ACC112 (cell line): ENCODE measurements around the gene PXN.
"Not testable (repeated sequence)": the region's sequence is repeated elsewhere in the genome, so short reads cannot be mapped to it uniquely, and the experiment has no call there.

ENCODE experiments used
- H2AFZ ChIP-seq: fragments of 200-600 bp; sonication (generic); one replicate; pipeline ENCODE4 v1.6.0; 2017; ENCODE audit warnings: antibody characterized with exemption, low read length; ENCODE audit not compliant: unreplicated experiment
- H3K27ac ChIP-seq: fragments of 200-600 bp; sonication (generic); 2 replicates; pipeline ENCODE4 v1.5.1; 2014; ENCODE audit warnings: low read depth, mild to moderate bottlenecking, antibody characterized with exemption, low read length, moderate library complexity
- H3K27me3 ChIP-seq: fragments of 200-600 bp; sonication (generic); 2 replicates; pipeline ENCODE4 v1.6.1; 2014; ENCODE audit warnings: mild to moderate bottlenecking, antibody characterized with exemption, low read length, moderate library complexity, mixed read lengths; ENCODE audit not compliant: insufficient read depth
- H3K36me3 ChIP-seq: fragments of 200-600 bp; sonication (generic); 2 replicates; pipeline ENCODE4 v1.6.1; 2016; ENCODE audit warnings: mild to moderate bottlenecking, antibody characterized with exemption, low read length, moderate library complexity, mixed read lengths; ENCODE audit not compliant: insufficient read depth
- H3K4me1 ChIP-seq: fragments of 200-600 bp; sonication (generic); one replicate; pipeline ENCODE4 v1.6.1; 2016; ENCODE audit warnings: low read length, mixed read lengths; ENCODE audit not compliant: insufficient read depth, unreplicated experiment, control insufficient read depth
- H3K4me3 ChIP-seq: fragments of 200-600 bp; sonication (generic); 2 replicates; pipeline ENCODE4 v1.5.1; 2014; ENCODE audit warnings: mild to moderate bottlenecking, low read depth, low read length
- H3K79me2 ChIP-seq: fragments of 200-600 bp; sonication (generic); one replicate; pipeline ENCODE4 v1.6.0; 2016; ENCODE audit warnings: low read length; ENCODE audit not compliant: control insufficient read depth, unreplicated experiment, insufficient read depth

Gene PXN

DNA sequence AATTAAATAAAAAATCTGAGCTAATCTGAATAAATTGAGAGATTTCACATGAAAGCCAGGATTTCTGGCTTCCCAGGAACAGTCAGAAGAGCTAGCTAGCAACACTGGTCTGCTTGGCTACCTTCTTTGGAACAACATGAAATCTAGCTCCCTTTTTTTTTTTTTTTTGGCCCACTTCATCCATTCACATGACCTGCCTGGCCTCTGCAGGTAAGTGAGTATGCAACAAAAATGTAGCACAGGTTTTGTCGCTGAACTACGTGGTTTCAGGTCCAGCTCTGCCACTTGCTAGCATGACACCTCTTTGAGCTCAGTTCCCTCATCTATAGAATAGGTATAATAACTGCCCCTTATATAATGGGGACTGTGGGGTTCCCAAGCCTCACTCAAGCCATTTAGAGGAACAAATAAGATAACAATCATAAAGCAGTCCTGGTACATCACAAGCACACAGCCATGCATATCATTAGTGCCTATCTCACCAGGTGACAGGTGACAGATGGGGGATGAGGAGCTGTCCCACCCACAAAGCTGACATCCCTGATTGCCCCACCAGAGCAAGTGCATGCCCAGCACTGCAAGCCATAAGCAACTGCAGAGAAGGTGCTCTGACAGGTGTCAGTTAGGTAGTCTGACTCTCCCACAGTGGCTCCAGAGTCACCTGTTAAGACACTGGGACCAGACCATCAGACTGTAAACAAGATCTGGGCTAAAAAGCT is 25.6 kb downstream of the PXN start:
- no peaks in the 10 kb centered on the region; the same call in 1 of the 2 replicates for H3K36me3 ChIP-seq
- no peak overlapping the region for H2AFZ ChIP-seq
- H3K79me2 ChIP-seq, result peaks cover 86% of the 10 kb centered on the region
- H3K4me1 ChIP-seq, result peaks cover 81% of the 10 kb centered on the region
- 0 out of 2 replicates have a peak overlapping the region, but pooled peaks have one; percentile 10 for H3K27ac ChIP-seq
- no peak overlapping the region for H3K4me3 ChIP-seq
- H3K27me3 ChIP-seq, result no peaks in the 10 kb centered on the region

DNA sequence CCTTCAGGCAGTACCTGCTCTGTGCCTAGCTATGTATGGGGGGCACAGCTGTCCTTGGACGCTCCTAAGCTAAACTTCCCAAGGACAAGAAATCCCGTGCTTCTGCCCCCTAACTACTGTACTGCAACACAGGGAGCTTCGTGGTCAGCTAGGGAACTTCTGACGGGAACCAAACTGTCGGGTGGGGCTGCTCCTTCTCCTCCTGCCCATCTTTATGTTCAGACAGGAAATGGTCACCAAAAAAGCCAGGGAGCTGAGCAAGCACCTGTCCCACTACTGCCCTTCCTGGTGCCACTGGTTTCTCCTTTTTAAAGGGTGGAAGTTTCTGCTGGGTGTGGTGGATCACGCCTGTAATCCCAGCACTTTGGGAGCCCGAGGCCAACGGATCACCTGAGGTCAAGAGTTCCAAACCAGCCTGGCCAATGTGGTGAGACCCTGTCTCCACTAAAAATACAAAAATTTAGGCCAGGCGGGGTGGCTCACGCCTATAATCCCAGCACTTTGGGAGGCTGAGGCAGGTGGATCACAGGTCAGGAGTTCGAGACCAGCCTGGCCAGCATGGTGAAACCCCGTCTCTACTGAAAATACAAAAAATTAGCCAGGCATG is 26.6 kb downstream of the PXN start:
- peaks cover 83% of the 10 kb centered on the region for H3K4me1 ChIP-seq
- no peak overlapping the region for H3K4me3 ChIP-seq
- H3K36me3 ChIP-seq, result no peaks in the 10 kb centered on the region; the same call in 1 of the 2 replicates
- peak overlapping the region; percentile 87 for H3K27ac ChIP-seq
- peaks cover 86% of the 10 kb centered on the region for H3K79me2 ChIP-seq
- H2AFZ ChIP-seq, result no peak overlapping the region
- H3K27me3 ChIP-seq, result no peaks in the 10 kb centered on the region

DNA sequence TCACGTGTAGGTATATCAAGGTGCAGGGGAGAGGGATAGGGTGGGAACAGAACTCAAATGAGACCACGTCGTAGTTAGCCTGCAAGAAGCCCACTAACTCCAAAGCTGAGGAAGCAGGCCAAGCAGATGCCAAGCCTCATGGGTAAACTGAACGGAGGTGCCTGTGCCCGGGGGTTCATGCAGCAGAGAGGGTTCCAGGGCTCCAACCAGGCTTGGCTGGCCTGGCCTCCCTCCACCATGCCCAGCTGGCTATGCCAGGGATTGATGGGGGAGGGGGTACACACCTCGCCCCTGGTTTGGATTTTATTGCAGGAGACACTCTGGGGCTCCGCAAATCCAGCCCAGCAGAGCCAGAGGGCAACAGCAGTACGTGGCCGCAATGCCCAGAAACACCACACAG is 27.3 kb downstream of the PXN start:
- Histone ChIP-seq H3K4me3 (no peak overlapping the region; the same call in 1 of the 2 replicates), H2AFZ (no peak overlapping the region), H3K4me1 (peaks cover 85% of the 10 kb centered on the region), H3K27me3 (no peaks in the 10 kb centered on the region), H3K27ac (peak overlapping the region; percentile 87), H3K79me2 (peaks cover 86% of the 10 kb centered on the region), H3K36me3 (no peaks in the 10 kb centered on the region; the same call in 1 of the 2 replicates)

DNA sequence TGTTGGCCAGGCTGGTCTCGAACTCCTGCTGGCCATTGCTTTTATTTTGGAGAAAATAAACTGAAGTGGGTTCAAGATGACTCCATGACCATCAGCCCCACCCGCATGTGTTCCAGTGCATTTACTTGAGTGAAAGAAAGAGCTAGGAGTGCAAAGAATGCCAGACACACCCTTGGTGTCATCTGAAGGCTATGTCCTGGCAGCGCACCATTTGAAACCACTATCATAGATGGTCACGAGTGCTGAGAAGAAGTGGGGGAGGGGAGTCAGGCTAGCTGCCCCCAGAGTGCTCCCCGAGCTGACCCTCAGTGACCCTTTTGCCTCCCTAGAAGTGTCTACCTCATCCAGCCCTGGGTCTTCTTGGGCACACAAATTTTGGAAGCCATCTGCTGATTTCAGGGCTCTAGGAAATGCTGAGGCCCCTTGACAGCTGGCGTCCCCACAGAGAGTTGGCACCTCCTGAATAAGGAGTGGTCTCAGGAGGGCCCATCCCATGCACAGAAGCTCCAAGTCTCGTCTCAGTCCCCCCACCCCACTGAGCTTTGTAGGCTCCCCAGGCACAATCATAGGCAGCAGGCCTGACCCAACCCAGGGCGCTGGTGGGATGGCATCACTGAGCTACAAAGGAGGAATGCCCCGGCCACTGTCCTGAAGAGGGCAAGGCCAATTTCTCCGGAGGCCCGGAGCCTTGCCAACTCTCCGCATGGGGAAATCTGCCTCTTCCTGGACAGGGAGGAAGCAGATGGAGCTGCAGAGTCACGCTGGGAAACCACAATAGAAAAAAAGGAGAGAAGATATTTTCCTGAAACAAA is 28.0 kb downstream of the PXN start:
- peak overlapping the region; percentile 87 for H3K27ac ChIP-seq
- no peak overlapping the region for H3K4me3 ChIP-seq
- no peaks in the 10 kb centered on the region for H3K27me3 ChIP-seq
- H3K79me2 ChIP-seq, result peaks cover 86% of the 10 kb centered on the region
- no peaks in the 10 kb centered on the region; the same call in 1 of the 2 replicates for H3K36me3 ChIP-seq
- H3K4me1 ChIP-seq, result peaks cover 86% of the 10 kb centered on the region
- no peak overlapping the region for H2AFZ ChIP-seq

DNA sequence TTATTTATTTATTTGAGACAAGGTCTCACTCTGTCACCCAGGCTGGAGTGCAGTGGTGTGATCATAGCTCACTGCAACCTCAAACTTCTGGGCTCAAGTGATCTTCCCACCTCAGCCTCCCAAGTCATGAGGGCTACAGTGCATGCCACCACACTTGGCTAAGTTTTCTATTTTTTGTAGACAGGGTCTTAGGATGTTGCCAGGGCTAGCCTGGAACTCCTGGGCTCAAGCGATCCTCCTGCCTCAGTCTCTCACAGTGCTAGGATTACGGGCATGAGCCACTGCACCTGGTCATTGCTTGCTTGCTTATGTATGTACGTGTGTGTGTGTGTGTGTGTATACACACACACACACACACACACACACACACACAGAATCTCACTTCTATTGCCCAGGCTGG is 28.7 kb downstream of the PXN start:
- Histone ChIP-seq H3K4me1 (peaks cover 88% of the 10 kb centered on the region), H3K27ac (peak overlapping the region; percentile 87), H3K79me2 (peaks cover 80% of the 10 kb centered on the region)
- not testable (repeated sequence) for H3K36me3 ChIP-seq, H3K27me3 ChIP-seq, H3K4me3 ChIP-seq, H2AFZ ChIP-seq

DNA sequence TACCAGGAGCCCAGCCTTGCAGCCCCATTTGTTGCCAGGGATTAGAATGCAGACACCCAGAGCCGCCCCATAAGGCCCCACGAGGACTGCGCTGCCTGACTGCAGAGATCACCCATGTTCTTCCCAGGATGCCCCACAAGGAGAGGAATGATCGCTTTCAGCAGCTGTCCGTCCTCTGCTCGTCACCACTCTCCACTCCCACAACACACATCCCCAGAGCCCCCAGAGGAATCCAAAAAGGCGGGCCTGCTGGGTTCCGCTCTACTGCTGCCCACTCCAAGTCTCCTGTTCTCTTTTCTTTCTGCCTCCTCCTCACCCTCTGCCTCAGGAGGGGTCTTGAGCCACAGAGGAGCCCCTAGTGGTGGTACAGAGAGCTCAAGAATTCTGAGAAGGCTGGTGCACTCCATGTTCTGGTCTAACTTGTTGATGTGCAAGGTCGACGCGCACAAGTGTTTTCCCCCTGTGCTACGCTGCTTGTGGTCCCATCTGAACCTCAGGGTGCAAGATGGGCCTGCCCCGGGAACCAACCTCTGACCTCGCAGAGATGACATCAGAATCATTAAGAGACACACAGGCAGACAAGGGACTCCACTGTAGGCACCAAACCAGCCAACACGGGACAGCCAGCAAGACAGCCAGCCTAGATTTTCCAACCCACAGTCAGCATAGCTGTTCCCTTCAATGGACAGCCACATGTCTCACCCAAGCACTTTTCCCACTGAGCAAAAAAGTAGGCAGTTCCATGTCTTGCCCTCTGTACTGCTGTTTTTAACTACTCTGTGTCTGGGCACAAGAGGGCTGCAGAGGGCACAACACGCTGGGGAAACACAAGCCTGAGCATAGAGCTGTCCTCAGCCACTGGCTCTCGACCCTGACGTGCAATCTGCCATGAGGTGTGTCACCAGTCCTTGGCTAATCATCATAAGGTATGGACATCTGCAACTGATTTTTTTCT is 29.9 kb downstream of the PXN start:
- Histone ChIP-seq H3K4me1 (peaks cover 88% of the 10 kb centered on the region), H3K79me2 (peaks cover 76% of the 10 kb centered on the region), H3K27me3 (no peaks in the 10 kb centered on the region), H3K4me3 (peak overlapping the region; percentile 2; the same call in 1 of the 2 replicates), H2AFZ (no peak overlapping the region), H3K27ac (peak overlapping the region; percentile 98), H3K36me3 (no peaks in the 10 kb centered on the region; the same call in 1 of the 2 replicates)

DNA sequence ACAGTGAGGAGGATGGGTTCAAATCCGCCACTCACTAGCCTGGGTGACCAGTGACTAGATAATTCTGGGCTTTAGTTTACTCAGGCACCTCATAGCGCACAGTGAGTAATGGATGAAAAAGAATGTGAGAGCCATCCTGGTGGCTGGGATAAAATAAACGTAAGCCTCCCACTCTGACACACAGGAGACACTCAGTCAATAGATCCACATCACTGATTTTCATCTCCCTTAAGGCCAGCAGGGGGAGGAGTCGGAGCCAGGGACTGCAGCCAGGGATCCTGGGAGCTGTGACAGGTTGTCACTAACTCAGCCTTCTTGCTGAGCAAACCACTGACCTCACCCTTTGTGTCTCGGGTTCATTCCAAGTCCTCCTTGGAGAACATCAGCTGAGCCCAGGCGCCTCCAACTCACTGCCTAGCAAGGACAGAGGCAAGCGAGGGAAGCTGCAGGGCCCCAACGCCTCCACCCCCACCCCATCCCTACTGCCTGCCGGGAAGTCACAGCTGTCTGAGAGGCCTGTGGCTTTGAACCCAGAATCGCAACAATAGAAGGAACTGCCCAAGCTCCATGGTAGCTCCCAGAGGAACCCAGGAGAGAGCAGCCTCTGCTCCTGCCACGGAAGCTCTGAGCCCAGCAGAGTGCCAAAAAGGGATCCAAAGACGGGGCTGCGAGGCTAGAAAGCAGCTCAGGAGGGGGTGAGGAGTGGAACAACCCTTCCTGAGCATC is 30.7 kb downstream of the PXN start:
- H3K27me3 ChIP-seq, result no peaks in the 10 kb centered on the region
- H3K79me2 ChIP-seq, result peaks cover 74% of the 10 kb centered on the region
- H3K4me1 ChIP-seq, result peaks cover 87% of the 10 kb centered on the region
- H3K4me3 ChIP-seq, result peak overlapping the region; percentile 22; the same call in 1 of the 2 replicates
- peak overlapping the region; percentile 98 for H3K27ac ChIP-seq
- H3K36me3 ChIP-seq, result no peaks in the 10 kb centered on the region
- no peak overlapping the region for H2AFZ ChIP-seq

DNA sequence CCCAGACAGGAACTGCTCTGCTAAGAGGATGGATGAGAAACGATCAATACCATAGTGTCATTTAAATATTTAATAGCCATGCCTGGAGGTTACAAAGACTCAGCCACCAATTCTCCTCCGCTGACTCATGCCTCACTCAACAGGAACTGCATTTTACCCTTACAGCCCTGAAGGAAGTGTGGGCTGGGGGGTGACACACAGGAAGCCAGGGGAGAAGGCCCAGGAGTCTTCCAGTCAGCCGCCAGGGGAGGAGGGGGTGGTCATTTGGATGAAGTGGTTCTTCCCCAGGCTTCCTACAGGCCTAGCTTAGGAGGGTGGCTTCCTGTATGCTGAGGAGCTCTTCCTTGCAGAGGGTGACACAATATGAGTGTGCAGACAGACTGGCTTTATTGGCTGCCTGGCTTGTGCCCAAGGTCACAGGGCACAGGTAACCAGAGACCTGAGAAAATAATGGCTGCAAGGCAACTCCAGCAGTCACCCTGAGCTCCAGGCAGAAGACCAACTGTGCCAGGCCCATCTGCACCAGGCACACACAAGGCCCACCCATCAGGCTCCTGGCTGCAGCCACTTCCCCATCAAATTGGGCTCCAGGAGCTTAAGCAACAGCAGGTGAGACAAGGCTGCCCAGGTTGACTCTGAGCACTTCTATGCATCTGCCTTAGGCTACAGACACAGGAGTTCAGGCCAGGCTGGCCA is 34.1 kb downstream of the PXN start:
- H3K27me3 ChIP-seq, result no peaks in the 10 kb centered on the region
- peaks cover 82% of the 10 kb centered on the region for H3K79me2 ChIP-seq
- peaks cover 93% of the 10 kb centered on the region for H3K4me1 ChIP-seq
- peaks cover 4% of the 10 kb centered on the region; the same call in 1 of the 2 replicates for H3K36me3 ChIP-seq
- peak overlapping the region; percentile 98 for H3K27ac ChIP-seq
- H3K4me3 ChIP-seq, result peak overlapping the region; percentile 63
- no peak overlapping the region for H2AFZ ChIP-seq

DNA sequence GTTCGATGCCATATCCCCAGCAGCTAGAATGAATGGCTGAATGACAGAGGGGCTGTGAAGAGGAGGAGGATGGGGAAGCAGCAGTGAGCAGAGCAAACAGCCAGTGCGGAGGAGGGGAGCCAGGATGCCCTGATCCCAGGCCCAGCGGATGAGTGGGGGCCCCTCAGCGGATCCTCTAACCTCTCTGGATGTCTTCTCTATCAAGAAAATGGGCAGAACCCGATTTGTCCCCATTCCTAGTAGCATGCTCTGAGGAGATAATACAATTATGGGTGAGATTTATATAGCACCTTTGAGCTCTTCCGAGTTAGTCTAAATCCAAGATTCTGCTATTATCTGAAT is 34.6 kb downstream of the PXN start:
- peak overlapping the region; percentile 63 for H3K4me3 ChIP-seq
- H3K79me2 ChIP-seq, result peaks cover 83% of the 10 kb centered on the region

More for the DNA sequence above, 34.6 kb downstream of the PXN start:
- peaks cover 94% of the 10 kb centered on the region for H3K4me1 ChIP-seq
- H3K27ac ChIP-seq, result peak overlapping the region; percentile 98
- no peaks in the 10 kb centered on the region for H3K27me3 ChIP-seq
- no peak overlapping the region for H2AFZ ChIP-seq
- peaks cover 10% of the 10 kb centered on the region; the same call in 1 of the 2 replicates for H3K36me3 ChIP-seq
